GM13976 (cell line): ENCODE results near the gene FEN1.

ENCODE experiments used
- DNase-seq: peaks from one replicate; pipeline ENCODE4 v3.0.0; 2012; ENCODE audit warnings: low spot score
- in situ Hi-C: fragments of 300-500 bp; cut with MboI; formaldehyde crosslinking; loops from one replicate; pipeline ENCODE4 v1.12.0; 2022; ENCODE audit warnings: low sequenced_read_pairs, mixed read lengths, inconsistent platforms; ENCODE audit not compliant: unreplicated experiment
- TF ChIP-seq, protein P1 (sequence below): IDR thresholded peaks from 2 replicates; pipeline ENCODE4 v1.5.1; 2012; ENCODE audit warnings: borderline replicate concordance, mild to moderate bottlenecking; ENCODE audit not compliant: insufficient read depth; ENCODE audit errors: extremely low read depth, missing control alignments, control extremely low read depth

The FEN1 gene

DNA sequence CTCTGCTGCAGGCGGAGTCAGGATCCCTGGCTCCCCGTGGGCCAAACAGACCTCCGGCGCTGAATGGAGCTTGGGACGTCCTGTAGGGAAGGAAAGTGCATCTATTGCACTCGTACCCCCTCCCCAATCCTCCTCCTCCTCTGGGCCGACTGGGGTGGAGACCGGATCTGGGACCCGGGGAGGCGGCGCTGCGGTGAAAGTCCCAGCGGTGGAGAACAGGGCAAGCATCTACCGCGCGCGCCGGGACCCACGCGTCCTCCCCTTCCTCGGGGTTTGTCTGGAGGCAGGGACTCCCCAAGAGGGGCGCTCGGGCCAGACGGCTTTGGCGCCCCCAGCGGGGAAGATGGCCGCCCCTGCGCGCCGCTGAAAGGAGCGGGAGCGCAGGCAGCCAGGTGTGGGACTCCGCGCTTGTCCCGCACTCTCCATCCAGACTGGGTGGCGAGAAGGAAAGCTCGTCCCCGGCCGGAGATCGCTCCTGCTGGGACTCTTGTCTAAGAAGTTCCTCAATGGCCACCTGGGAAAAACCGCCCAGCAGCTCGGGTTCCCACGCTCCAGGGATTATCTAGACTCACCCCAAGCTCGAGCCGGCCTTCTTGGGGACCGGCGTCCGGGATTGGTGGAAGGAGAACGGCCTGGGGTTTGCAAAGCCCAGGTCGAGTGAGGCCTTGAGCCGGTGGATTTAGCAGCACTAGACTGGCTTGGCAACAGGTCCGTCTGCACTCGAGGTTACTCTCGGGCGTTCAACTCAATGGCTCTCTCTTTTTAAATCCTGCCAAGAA, 36.1 kb downstream of the FEN1 start:
- in situ Hi-C loops = no loop called here
- DNase-seq = peak; percentile 81
- TF ChIP-seq, protein P1, sequence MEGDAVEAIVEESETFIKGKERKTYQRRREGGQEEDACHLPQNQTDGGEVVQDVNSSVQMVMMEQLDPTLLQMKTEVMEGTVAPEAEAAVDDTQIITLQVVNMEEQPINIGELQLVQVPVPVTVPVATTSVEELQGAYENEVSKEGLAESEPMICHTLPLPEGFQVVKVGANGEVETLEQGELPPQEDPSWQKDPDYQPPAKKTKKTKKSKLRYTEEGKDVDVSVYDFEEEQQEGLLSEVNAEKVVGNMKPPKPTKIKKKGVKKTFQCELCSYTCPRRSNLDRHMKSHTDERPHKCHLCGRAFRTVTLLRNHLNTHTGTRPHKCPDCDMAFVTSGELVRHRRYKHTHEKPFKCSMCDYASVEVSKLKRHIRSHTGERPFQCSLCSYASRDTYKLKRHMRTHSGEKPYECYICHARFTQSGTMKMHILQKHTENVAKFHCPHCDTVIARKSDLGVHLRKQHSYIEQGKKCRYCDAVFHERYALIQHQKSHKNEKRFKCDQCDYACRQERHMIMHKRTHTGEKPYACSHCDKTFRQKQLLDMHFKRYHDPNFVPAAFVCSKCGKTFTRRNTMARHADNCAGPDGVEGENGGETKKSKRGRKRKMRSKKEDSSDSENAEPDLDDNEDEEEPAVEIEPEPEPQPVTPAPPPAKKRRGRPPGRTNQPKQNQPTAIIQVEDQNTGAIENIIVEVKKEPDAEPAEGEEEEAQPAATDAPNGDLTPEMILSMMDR = peak; percentile 68

DNA sequence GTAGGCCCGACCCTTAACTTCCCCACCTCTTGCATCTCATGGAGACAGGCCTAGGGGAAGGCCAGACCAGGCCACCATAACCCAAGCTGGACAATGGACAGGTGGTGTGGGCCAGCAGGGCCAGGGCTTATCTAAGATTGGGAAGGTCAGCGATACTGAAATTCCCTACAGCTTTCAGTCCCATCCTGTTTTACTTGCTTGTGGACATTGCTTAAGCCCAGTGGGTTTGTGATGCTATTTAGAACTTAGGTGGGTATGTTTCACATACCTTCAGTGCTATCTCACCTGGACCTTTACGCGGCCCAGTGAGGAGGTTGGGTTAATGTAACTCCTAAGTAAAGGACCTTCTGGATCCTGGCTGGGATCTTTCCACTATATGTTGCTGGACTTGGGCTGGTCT, 37.1 kb downstream of the FEN1 start:
- no peak for DNase-seq
- in situ Hi-C loops = no loop called here
- TF ChIP-seq, protein P1 = no peak

DNA sequence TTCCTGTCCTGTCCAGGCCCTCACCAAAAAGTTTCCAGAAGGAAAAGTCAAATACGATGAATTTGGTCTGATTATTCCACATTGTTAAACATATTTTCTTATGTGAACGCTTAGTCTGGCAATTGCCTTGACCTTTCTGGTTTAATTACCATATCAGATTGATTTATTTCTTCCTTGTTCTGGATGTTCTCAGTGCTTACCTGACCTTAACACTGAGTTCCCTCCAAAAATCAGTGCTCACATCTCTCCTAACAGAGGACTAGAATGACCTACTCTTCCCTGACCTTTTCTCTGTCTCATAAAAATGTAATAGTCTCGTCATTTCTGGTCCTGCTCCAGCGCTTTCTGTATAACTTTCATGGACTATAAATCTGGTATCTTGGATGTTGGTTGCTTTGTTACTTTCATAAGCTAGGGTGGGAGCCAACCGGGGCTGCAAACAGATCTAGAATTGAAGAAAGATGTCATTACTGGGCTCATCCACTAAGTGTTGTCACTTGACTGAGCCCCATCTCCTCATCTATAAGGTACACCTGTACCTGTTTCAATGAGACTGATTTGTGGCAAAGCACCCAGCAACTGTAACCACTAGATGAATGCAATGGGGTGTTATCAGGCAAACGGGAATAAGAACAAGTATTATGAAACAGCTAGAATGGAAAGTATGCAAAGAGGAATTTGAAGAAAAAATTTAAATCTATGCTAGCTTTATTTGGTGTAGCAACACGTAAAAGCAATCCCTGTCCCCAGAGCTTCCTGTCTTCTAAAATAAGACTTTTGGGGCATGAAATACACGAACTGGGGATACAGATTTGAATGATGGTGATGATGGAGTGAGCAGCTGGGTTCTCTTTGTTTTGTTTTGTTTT, 37.8 kb downstream of the FEN1 start:
- in situ Hi-C loops = no loop called here
- no peak for DNase-seq
- TF ChIP-seq, protein P1 = no peak

GRCh38 chr11:61832207-61832606, 39.5 kb downstream of the FEN1 start:
- TF ChIP-seq, protein P1 = no peak
- in situ Hi-C loops = no loop called here
- no peak for DNase-seq

- in situ Hi-C loops = no loop called here
- no peak for DNase-seq
- TF ChIP-seq, protein P1 = no peak
Measured at GRCh38 chr11:61832754-61833153, 40.0 kb downstream of the FEN1 start.

GRCh38 chr11:61833471-61833870, 40.8 kb downstream of the FEN1 start:
- DNase-seq = no peak
- in situ Hi-C loops = no loop called here
- TF ChIP-seq, protein P1 = no peak
